ENCODE measurements around the gene CADM1. TPM values are rescaled to one million over a fixed set of nuclear protein-coding genes. Genes with fewer than 3 reads are reported as not detected.

CADM1 gene
- polyA plus RNA-seq, 1 donor (not counting 4 experiments of a cell fraction or from before 2014, with no cell fraction given): 9.5 TPM

DNA sequence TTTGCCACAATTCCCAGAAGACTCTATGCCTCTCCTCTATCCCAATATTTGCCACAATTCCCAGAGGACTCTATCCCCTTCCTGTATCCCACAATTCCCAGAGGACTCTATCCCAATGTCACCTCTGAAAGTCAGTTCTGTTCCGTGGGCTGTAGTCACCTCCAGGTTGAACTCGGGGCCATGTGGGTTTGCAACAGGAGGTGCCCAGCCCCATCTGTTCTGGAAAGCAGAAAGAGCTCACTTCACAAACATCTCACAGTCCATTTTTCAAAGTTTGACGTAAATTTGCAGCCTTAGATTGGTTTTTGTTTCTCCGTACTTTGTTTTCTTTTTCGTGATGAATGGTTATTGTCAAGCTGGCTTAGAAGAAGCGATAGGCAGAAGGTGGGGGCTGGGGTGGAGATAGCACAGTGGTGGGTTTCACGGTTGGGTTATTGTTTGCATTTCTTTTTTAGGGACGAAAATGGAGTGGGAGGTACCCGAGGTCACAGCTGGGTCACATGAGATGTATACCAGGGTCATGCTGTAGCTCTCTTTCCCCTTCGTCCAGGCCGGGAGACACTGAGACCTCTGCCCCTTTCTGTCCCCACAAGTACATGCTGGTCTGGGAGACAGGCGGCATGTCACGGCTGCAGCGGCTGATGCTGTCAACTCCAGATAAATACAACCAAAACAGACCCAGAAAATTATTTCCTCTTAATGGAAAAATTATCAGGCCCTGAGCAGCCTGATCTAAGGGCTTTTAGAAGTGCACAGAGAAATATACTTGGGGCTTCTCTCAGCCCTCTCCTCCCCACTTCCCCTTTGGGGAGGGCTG is 374.5 kb downstream of the CADM1 start:
- Histone ChIP-seq H3K36me3 (ENCODE audit: control insufficient read depth in 2 of 2, extremely low read depth in 1 of 2, insufficient read depth in 2 of 2, low read length in 2 of 2) (no peaks in the 10 kb centered on the region), H3K4me3 (ENCODE audit: control insufficient read depth in 2 of 3, extremely low read depth in 1 of 3, insufficient read depth in 2 of 3, low read depth in 1 of 3, low read length in 3 of 3) (no peak overlapping the region), H3K4me1 (ENCODE audit: control insufficient read depth, extremely low read depth, insufficient read depth, low read length) (no peaks in the 10 kb centered on the region), H3K27ac (ENCODE audit: control insufficient read depth, insufficient read depth, low read length) (no peak overlapping the region), H3K9ac (ENCODE audit: control insufficient read depth, extremely low read depth, insufficient read depth, low read length) (no peak overlapping the region), H3K27me3 (ENCODE audit: control insufficient read depth, extremely low read depth, insufficient read depth, low read length) (no peaks in the 10 kb centered on the region), H3K9me1 (ENCODE audit: control insufficient read depth, extremely low read depth, insufficient read depth, low read length) (no peaks in the 10 kb centered on the region), H3K9me3 (ENCODE audit: control insufficient read depth, low read depth, low read length) (no peaks in the 10 kb centered on the region), H3K4me2 (ENCODE audit: control insufficient read depth, extremely low read depth, insufficient read depth, low read depth, low read length) (no peak overlapping the region), H4K20me1 (ENCODE audit: control insufficient read depth, extremely low read depth, insufficient read depth, low read length) (no peaks in the 10 kb centered on the region), H3K79me2 (ENCODE audit: control insufficient read depth, insufficient read depth, low read length) (no peaks in the 10 kb centered on the region), H2AFZ (ENCODE audit: control insufficient read depth, low read length) (no peak overlapping the region)
- dilution Hi-C loops (cut with MboI; ENCODE audit: extremely low pct_ligation_motif_present, low sequenced_read_pairs): no loop called here
- TF ChIP-seq EZH2 (IDR thresholded peaks at IDR 0.05; ENCODE audit: low read length): no peak
- TF ChIP-seq, protein P1, sequence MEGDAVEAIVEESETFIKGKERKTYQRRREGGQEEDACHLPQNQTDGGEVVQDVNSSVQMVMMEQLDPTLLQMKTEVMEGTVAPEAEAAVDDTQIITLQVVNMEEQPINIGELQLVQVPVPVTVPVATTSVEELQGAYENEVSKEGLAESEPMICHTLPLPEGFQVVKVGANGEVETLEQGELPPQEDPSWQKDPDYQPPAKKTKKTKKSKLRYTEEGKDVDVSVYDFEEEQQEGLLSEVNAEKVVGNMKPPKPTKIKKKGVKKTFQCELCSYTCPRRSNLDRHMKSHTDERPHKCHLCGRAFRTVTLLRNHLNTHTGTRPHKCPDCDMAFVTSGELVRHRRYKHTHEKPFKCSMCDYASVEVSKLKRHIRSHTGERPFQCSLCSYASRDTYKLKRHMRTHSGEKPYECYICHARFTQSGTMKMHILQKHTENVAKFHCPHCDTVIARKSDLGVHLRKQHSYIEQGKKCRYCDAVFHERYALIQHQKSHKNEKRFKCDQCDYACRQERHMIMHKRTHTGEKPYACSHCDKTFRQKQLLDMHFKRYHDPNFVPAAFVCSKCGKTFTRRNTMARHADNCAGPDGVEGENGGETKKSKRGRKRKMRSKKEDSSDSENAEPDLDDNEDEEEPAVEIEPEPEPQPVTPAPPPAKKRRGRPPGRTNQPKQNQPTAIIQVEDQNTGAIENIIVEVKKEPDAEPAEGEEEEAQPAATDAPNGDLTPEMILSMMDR (optimal IDR thresholded peaks at IDR 0.05 in 1 of 3, IDR thresholded peaks at IDR 0.05 in 1 of 3, conservative IDR thresholded peaks at IDR 0.05 in 1 of 3; ENCODE audit: extremely low read depth in 1 of 3, insufficient read depth in 2 of 3, low read length in 3 of 3): no peak
- FAIRE-seq (no peak), DNase-seq (ENCODE audit: low read depth, low spot score) (no peak)

- Histone ChIP-seq H3K9me1 (ENCODE audit: control insufficient read depth, extremely low read depth, insufficient read depth, low read length) (no peaks in the 10 kb centered on the region), H3K79me2 (ENCODE audit: control insufficient read depth, insufficient read depth, low read length) (no peaks in the 10 kb centered on the region), H3K9me3 (ENCODE audit: control insufficient read depth, low read depth, low read length) (no peaks in the 10 kb centered on the region), H3K36me3 (ENCODE audit: control insufficient read depth in 2 of 2, extremely low read depth in 1 of 2, insufficient read depth in 2 of 2, low read length in 2 of 2) (no peaks in the 10 kb centered on the region), H3K9ac (ENCODE audit: control insufficient read depth, extremely low read depth, insufficient read depth, low read length) (no peak overlapping the region), H4K20me1 (ENCODE audit: control insufficient read depth, extremely low read depth, insufficient read depth, low read length) (no peaks in the 10 kb centered on the region), H3K4me2 (ENCODE audit: control insufficient read depth, extremely low read depth, insufficient read depth, low read depth, low read length) (no peak overlapping the region), H3K27ac (ENCODE audit: control insufficient read depth, insufficient read depth, low read length) (no peak overlapping the region), H3K4me3 (ENCODE audit: control insufficient read depth in 2 of 3, extremely low read depth in 1 of 3, insufficient read depth in 2 of 3, low read depth in 1 of 3, low read length in 3 of 3) (no peak overlapping the region), H3K27me3 (ENCODE audit: control insufficient read depth, extremely low read depth, insufficient read depth, low read length) (no peaks in the 10 kb centered on the region), H3K4me1 (ENCODE audit: control insufficient read depth, extremely low read depth, insufficient read depth, low read length) (no peaks in the 10 kb centered on the region), H2AFZ (ENCODE audit: control insufficient read depth, low read length) (no peak overlapping the region)
- TF ChIP-seq EZH2 (IDR thresholded peaks at IDR 0.05; ENCODE audit: low read length): no peak
- TF ChIP-seq, protein P1 (optimal IDR thresholded peaks at IDR 0.05 in 1 of 3, IDR thresholded peaks at IDR 0.05 in 1 of 3, conservative IDR thresholded peaks at IDR 0.05 in 1 of 3; ENCODE audit: extremely low read depth in 1 of 3, insufficient read depth in 2 of 3, low read length in 3 of 3): no peak
- dilution Hi-C loops (cut with MboI; ENCODE audit: extremely low pct_ligation_motif_present, low sequenced_read_pairs): no loop called here
- DNase-seq (ENCODE audit: low read depth, low spot score): no peak
- FAIRE-seq: no peak
Observed at GRCh38 chr11:115128226-115128625, 376.0 kb downstream of the CADM1 start.

All from keratinocyte (primary cell).